ENCODE results near the gene KPNA5.
"Not testable (repeated sequence)": the region's sequence is repeated elsewhere in the genome, so short reads cannot be mapped to it uniquely, and the experiment has no call there.

The KPNA5 gene

GRCh38 chr6:116661594-116661993 is 19.4 kb upstream of the KPNA5 start:
- TF ChIP-seq, protein P1, sequence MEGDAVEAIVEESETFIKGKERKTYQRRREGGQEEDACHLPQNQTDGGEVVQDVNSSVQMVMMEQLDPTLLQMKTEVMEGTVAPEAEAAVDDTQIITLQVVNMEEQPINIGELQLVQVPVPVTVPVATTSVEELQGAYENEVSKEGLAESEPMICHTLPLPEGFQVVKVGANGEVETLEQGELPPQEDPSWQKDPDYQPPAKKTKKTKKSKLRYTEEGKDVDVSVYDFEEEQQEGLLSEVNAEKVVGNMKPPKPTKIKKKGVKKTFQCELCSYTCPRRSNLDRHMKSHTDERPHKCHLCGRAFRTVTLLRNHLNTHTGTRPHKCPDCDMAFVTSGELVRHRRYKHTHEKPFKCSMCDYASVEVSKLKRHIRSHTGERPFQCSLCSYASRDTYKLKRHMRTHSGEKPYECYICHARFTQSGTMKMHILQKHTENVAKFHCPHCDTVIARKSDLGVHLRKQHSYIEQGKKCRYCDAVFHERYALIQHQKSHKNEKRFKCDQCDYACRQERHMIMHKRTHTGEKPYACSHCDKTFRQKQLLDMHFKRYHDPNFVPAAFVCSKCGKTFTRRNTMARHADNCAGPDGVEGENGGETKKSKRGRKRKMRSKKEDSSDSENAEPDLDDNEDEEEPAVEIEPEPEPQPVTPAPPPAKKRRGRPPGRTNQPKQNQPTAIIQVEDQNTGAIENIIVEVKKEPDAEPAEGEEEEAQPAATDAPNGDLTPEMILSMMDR (IDR thresholded peaks at IDR 0.05; ENCODE audit: low read depth, low read length, missing control alignments) = no peak

DNA sequence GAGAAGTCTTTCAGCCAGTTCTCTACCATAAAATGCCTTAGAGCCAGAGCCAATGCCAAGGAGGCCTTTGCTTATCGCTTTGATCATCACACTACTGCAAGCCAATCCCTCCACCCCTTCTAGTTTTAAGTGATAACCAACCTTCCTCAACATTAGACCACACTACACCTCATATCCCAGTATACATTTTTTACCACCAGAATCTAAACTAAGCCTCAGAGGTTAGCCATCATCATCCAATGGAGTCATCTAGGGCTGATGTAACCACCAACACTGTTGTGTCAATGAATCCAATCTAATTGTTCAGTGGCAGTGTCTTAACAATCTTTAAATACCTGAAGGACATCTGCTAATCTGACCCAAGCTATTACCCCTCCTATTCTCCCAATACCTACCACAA is 18.8 kb upstream of the KPNA5 start:
- TF ChIP-seq, protein P1 (IDR thresholded peaks at IDR 0.05; ENCODE audit: low read depth, low read length, missing control alignments) = no peak
- no peak overlapping the region for H3K4me3 ChIP-seq (replicated peaks; ENCODE audit: low read depth, low read length)
- no peak for DNase-seq (ENCODE audit: extremely low read depth, low read depth)

More at GRCh38 chr6:116661594-116661993, 19.4 kb upstream of the KPNA5 start:
- H3K4me3 ChIP-seq (replicated peaks; ENCODE audit: low read depth, low read length) = no peak overlapping the region
- no peak for DNase-seq (ENCODE audit: extremely low read depth, low read depth)

GRCh38 chr6:116663308-116663707 is 17.7 kb upstream of the KPNA5 start:
- DNase-seq (ENCODE audit: extremely low read depth, low read depth) = no peak
- TF ChIP-seq, protein P1 (IDR thresholded peaks at IDR 0.05; ENCODE audit: low read depth, low read length, missing control alignments) = no peak
- H3K4me3 ChIP-seq (replicated peaks; ENCODE audit: low read depth, low read length) = no peak overlapping the region

DNA sequence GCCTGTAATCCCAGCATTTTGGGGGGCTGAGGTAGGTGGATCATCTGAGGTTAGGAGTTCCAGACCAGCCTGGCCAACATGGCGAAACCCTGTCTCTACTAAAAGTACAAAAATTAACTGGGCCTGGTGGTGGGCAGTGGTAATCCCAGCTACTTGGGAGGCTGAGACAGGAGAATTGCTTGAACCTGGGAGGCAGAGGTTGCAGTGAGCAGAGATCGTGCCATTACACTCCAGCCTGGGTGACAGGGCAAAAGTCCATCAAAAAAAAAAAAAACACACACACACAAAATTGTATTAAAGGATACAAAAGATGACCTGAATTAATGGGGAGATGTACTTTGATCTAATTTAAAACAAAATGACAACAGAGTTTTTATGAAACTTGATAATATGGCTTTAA is 16.8 kb upstream of the KPNA5 start:
- not testable (repeated sequence) for H3K4me3 ChIP-seq (replicated peaks; ENCODE audit: low read depth, low read length); DNase-seq (ENCODE audit: extremely low read depth, low read depth)

GRCh38 chr6:116665464-116665863 is 15.5 kb upstream of the KPNA5 start:
- peak overlapping the region; percentile 27; the same call in 1 of the 2 replicates for H3K4me3 ChIP-seq (replicated peaks; ENCODE audit: low read depth, low read length)
- TF ChIP-seq, protein P1 (IDR thresholded peaks at IDR 0.05; ENCODE audit: low read depth, low read length, missing control alignments) = no peak
- no peak for DNase-seq (ENCODE audit: extremely low read depth, low read depth)

- TF ChIP-seq, protein P1 (IDR thresholded peaks at IDR 0.05; ENCODE audit: low read depth, low read length, missing control alignments) = no peak
- H3K4me3 ChIP-seq (replicated peaks; ENCODE audit: low read depth, low read length) = peak overlapping the region; percentile 27; the same call in 1 of the 2 replicates
- DNase-seq (ENCODE audit: extremely low read depth, low read depth) = no peak
Observed at GRCh38 chr6:116666869-116667268, 14.1 kb upstream of the KPNA5 start.

DNA sequence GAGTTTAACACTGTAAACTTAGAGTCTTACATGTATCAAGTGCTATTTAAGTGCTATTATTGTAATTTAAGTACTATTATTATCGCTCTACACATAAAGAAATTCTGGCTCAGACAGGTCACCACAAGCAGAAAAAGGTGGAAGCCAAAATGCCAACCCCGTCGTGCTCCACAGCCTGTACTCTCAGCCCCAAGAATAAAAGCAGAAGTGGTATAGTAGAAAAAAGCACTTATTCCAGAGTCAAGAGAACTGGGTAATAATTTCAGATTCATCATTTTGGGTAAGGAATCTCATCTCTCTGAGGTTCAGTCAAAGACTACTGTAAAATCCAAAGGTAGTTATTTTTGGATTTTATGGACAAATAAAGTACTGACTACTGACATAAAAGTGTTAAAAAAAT is 13.4 kb upstream of the KPNA5 start:
- TF ChIP-seq, protein P1 (IDR thresholded peaks at IDR 0.05; ENCODE audit: low read depth, low read length, missing control alignments) = no peak
- no peak for DNase-seq (ENCODE audit: extremely low read depth, low read depth)
- peak overlapping the region; percentile 96 for H3K4me3 ChIP-seq (replicated peaks; ENCODE audit: low read depth, low read length)

Measured in HFF-Myc (cell line).